Skeletal muscle satellite cell (primary cell): ENCODE measurements around the gene SH3PXD2A.

Experiments used
- H3K27me3 ChIP-seq: 2 replicates; pipeline ENCODE4 v1.7.0; 2013; ENCODE audit warnings: low read length; ENCODE audit not compliant: control insufficient read depth, insufficient read depth
- H3K36me3 ChIP-seq: 2 replicates; pipeline ENCODE4 v1.7.0; 2013; ENCODE audit warnings: mild to moderate bottlenecking, control low read depth, low read length; ENCODE audit not compliant: insufficient read depth
- H3K4me1 ChIP-seq: 2 replicates; pipeline ENCODE4 v1.7.0; 2013; ENCODE audit warnings: low read length; ENCODE audit not compliant: control insufficient read depth, insufficient read depth
- H3K4me2 ChIP-seq: 2 replicates; pipeline ENCODE4 v1.7.0; 2013; ENCODE audit warnings: mild to moderate bottlenecking, low read length
- H3K4me3 ChIP-seq: 2 replicates; pipeline ENCODE4 v1.7.0; 2013; ENCODE audit warnings: low read length
- H3K9ac ChIP-seq: 2 replicates; pipeline ENCODE4 v1.7.0; 2013; ENCODE audit warnings: mild to moderate bottlenecking, low read depth, low read length, moderate library complexity
- H3K9me3 ChIP-seq: replicated peaks from 2 replicates; pipeline ENCODE4 v1.7.0; 2013; ENCODE audit warnings: mild to moderate bottlenecking, control low read depth, low read length

SH3PXD2A gene

DNA sequence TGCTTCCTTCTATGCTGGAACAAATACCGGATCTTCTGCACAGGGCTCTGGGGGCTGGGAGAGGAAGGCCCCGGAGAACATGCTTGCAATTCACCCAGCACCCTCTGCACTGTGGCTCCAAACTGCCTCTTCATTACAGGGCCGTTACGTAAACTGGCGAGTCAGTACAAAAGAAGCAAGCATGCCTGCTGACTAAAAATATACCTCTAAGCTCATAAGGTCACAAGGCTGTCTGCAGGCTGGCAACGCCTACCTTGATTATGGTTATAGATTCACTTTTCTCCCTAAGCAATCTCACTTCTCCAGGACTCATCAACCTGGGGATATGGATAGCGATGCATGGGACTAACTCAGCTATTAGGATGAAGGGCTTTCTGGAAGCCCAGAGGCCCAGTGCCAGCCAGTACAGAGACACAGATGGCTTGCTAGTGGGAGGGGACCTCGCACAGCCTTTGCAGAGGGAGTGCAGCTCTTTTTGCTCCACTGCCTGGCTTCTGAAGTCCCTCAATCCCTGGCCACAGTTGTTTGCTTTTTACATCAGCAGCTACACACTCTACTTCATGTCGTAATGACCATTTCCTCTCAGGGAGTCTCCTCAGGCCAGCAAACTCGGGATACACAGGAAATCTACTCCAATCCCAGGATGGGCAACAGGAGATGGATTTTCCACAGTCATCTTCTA, 96.1 kb downstream of the SH3PXD2A start:
- Histone ChIP-seq H3K4me1 (peaks cover 47% of the 10 kb centered on the region), H3K36me3 (no peaks in the 10 kb centered on the region), H3K9ac (peak overlapping the region; percentile 60), H3K4me3 (no peak overlapping the region), H3K27me3 (no peaks in the 10 kb centered on the region), H3K9me3 (no peaks in the 10 kb centered on the region), H3K4me2 (peak overlapping the region; percentile 36)

DNA sequence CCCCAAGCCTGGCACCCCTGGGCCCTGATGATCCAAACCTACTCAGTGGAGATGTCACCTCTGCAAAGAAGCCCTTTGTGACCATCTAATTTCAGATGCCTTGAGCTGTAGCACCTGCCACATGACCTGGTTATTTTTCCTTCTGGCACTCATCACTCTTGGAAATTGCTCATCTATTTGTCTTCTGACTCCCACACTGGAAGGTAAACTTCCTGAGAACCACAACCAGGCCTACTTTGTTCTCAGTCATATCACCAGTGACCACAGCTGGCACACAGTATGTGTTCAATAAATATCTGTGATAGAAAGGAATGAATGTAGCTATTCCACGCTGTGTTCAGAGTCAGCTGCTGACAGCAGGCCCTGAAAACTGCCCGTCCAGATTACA, 97.1 kb downstream of the SH3PXD2A start:
- Histone ChIP-seq H3K4me1 (peaks cover 40% of the 10 kb centered on the region), H3K9me3 (no peaks in the 10 kb centered on the region), H3K9ac (peak overlapping the region; percentile 60), H3K4me3 (no peak overlapping the region), H3K27me3 (no peaks in the 10 kb centered on the region), H3K36me3 (no peaks in the 10 kb centered on the region), H3K4me2 (peak overlapping the region; percentile 36)

DNA sequence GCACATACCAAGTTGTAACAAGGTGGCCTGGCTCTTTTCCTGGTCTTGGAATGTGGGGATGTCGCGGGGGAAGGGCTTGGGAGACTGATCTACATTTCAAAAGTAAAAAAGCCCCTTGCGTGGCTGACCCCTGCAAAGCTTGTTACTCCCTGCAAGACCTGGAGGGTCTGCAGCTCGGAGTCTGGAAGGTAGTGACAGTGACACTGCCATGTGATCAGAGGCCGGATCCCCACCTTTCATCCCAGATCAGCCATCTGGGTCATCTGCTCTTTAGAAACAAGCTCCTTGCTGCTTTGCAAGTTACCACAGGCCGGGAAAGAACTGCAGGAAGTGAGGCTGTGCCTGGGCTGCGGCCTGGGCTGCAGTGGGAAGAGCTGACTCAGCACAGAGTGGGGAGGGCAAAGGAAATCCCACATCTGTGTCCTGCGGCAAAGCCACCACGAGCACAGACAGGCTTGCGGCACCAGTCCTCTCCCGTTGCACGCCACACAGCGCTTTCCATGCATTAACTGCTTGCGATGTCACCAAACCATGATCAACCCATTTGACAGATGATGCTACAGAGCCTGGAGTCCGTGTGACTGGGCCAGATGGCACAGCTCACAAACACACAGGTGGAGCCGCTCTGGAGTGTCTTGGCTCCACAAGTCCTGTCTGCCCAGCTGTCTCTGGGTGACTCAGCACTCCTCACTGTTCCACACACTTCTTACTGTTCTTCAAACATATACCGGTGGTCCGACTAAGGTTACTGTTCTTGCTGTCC, 97.7 kb downstream of the SH3PXD2A start:
- H3K36me3 ChIP-seq, result no peaks in the 10 kb centered on the region
- no peaks in the 10 kb centered on the region for H3K27me3 ChIP-seq
- H3K4me3 ChIP-seq, result no peak overlapping the region
- H3K9me3 ChIP-seq, result no peaks in the 10 kb centered on the region
- peaks cover 34% of the 10 kb centered on the region for H3K4me1 ChIP-seq
- H3K9ac ChIP-seq, result no peak overlapping the region
- H3K4me2 ChIP-seq, result no peak overlapping the region

DNA sequence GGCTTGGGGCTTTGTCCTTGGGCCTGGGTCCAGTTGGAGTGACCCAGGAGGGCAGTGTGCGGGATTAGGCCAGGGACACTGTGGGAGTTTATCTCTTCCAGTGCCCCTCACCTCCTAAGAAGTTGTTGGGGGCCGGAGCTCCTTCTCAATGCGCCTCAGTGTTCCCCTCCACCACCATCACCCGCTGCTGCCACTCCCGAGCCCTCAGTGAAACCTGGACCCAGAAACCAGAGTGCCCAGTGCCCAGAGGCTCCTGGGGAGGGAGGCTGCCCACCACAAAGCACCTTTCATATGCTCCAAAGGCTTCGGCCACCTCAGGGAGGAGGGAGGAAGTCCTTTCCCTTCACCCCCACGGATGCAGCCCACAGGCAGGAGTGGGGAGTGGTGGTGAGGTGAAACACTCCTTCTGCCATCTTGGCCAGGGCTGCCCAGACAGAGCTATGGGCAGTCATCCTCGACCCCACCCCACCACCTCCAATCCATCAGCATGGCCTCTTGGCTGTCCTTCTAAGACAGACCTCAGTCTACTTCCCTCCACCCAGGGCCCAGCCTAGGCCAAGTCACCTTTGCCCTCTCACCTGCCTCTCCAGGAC, 99.0 kb downstream of the SH3PXD2A start:
- Histone ChIP-seq H3K4me2 (no peak overlapping the region), H3K27me3 (no peaks in the 10 kb centered on the region), H3K36me3 (no peaks in the 10 kb centered on the region), H3K9me3 (peaks cover 4% of the 10 kb centered on the region), H3K9ac (no peak overlapping the region), H3K4me3 (no peak overlapping the region), H3K4me1 (peaks cover 31% of the 10 kb centered on the region)

- Histone ChIP-seq H3K9me3 (peaks cover 4% of the 10 kb centered on the region), H3K4me2 (no peak overlapping the region), H3K27me3 (no peaks in the 10 kb centered on the region), H3K9ac (no peak overlapping the region), H3K4me3 (no peak overlapping the region), H3K4me1 (peaks cover 10% of the 10 kb centered on the region), H3K36me3 (no peaks in the 10 kb centered on the region)
Measured at GRCh38 chr10:103752680-103753248, 102.6 kb downstream of the SH3PXD2A start.

GRCh38 chr10:103751667-103752290, 103.6 kb downstream of the SH3PXD2A start:
- Histone ChIP-seq H3K4me3 (no peak overlapping the region), H3K4me2 (no peak overlapping the region), H3K9ac (no peak overlapping the region), H3K36me3 (no peaks in the 10 kb centered on the region), H3K9me3 (peaks cover 4% of the 10 kb centered on the region), H3K4me1 (peaks cover 5% of the 10 kb centered on the region), H3K27me3 (no peaks in the 10 kb centered on the region)

DNA sequence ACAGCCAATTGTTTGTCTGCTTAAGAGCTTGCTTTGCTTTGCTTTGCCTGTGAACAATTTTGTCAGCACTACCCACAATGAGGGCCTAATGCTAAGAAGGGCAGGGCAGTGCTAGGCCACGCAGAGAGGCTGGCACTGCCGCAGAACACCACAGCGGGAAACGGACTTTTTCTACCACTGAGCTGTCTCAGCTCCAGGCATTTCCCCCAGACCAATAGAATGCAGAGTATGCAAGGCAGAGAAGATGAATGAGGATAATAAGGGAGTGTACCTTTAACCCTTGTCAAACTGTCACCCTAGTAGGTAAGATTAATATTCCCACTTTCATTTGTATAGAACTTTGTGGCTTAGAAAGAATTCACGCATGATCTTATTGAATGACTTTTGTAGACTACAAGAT, 104.5 kb downstream of the SH3PXD2A start:
- Histone ChIP-seq H3K9me3 (peaks cover 4% of the 10 kb centered on the region), H3K4me3 (no peak overlapping the region), H3K27me3 (no peaks in the 10 kb centered on the region), H3K4me1 (peaks cover 7% of the 10 kb centered on the region), H3K4me2 (no peak overlapping the region), H3K36me3 (no peaks in the 10 kb centered on the region), H3K9ac (no peak overlapping the region)

GRCh38 chr10:103749779-103750178, 105.6 kb downstream of the SH3PXD2A start:
- Histone ChIP-seq H3K4me2 (no peak overlapping the region), H3K9ac (no peak overlapping the region), H3K4me3 (no peak overlapping the region), H3K4me1 (peaks cover 16% of the 10 kb centered on the region), H3K36me3 (no peaks in the 10 kb centered on the region), H3K27me3 (no peaks in the 10 kb centered on the region), H3K9me3 (peaks cover 4% of the 10 kb centered on the region)

GRCh38 chr10:103748020-103748419, 107.4 kb downstream of the SH3PXD2A start:
- no peaks in the 10 kb centered on the region for H3K36me3 ChIP-seq
- no peak overlapping the region for H3K9ac ChIP-seq
- no peak overlapping the region for H3K4me3 ChIP-seq
- no peak overlapping the region for H3K4me2 ChIP-seq
- H3K9me3 ChIP-seq, result peaks cover 4% of the 10 kb centered on the region
- H3K27me3 ChIP-seq, result no peaks in the 10 kb centered on the region
- peaks cover 16% of the 10 kb centered on the region for H3K4me1 ChIP-seq

DNA sequence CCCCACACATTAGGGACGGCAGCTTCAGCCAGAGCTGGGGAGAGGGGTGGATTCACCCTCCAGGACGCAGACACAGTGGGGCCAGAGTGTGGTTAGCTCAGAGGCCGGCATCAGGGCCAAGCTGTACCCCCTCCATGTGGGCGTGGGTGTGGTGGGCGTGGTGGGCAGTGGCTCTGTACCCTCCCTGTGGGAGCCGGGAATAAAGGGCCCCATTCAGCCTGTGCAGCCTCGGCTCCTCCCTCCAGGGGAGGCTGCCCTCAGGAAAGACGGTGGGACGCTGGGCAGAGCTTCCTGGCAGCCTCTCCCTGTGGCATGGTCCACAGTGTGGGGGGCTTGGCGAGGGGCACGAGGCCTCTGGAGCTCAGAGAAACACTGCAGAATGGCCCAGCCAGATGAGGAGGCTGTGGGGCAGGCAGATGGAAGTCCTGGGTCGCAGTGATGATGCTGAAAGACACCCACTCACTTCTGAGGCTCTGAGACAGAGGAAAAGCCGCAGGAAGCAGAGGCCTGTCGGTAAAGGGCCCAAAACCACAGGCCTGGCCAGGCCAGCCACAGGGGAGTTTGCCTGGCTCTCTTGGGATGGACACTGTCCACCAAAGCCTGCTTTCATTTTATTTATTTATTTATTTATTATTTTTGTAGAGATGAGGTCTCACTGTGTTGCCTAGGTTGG, 108.0 kb downstream of the SH3PXD2A start:
- no peaks in the 10 kb centered on the region for H3K36me3 ChIP-seq
- H3K4me3 ChIP-seq, result no peak overlapping the region
- peaks cover under 1% of the 10 kb centered on the region for H3K9me3 ChIP-seq
- no peaks in the 10 kb centered on the region for H3K27me3 ChIP-seq
- peaks cover 16% of the 10 kb centered on the region for H3K4me1 ChIP-seq
- no peak overlapping the region for H3K4me2 ChIP-seq
- no peak overlapping the region for H3K9ac ChIP-seq

DNA sequence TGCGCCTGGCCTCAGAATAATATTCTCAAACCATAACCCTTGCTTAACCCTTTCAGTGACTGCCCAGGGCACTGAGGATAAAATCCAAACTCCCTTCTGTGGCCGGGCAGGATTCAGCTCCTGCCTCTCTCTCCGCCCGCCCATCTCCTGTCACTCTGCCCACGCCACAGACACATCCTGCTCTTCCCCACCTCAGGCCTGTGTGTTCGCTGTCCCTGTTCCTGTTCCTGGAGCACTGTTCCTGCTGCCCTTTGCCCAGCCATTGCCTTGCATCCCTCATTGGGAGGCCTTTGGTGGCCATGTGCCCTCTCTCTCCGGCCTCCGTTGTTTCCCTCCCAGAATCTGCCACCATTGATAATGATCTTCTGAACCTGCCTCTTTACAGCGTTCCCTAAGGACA, 108.8 kb downstream of the SH3PXD2A start:
- H3K9ac ChIP-seq, result no peak overlapping the region
- H3K4me1 ChIP-seq, result peaks cover 16% of the 10 kb centered on the region
- no peak overlapping the region for H3K4me2 ChIP-seq
- H3K27me3 ChIP-seq, result no peaks in the 10 kb centered on the region
- H3K9me3 ChIP-seq, result no peaks in the 10 kb centered on the region
- no peaks in the 10 kb centered on the region for H3K36me3 ChIP-seq
- no peak overlapping the region for H3K4me3 ChIP-seq
